Mucosa of descending colon (tissue), 3 donors: Measurements from ENCODE around the gene INPP4B. TPM values are rescaled to one million over a fixed set of nuclear protein-coding genes. Genes with fewer than 3 reads are reported as not detected.
A peak's percentile ranks its signal among the peaks of the same experiment; 100 is the strongest.

Experiments used
- ATAC-seq: fragments of 200-7000 bp; cut with Tn5 transposase; one replicate; pipeline ENCODE4 v1.9.1; 2020; ENCODE audit warnings: mild to moderate bottlenecking, moderate library complexity
- DNase-seq, 3 donors: peaks; one replicate each; pipeline ENCODE4 v3.0.0-alpha.2; 2020
- H3K36me3 ChIP-seq: fragments of 200-600 bp; one replicate; pipeline ENCODE4 v1.8.0; 2021; ENCODE audit warnings: low read depth, mild to moderate bottlenecking
- H3K4me1 ChIP-seq: fragments of 200-600 bp; one replicate; pipeline ENCODE4 v1.8.0; 2021; ENCODE audit warnings: low read depth, mild to moderate bottlenecking
- H3K4me3 ChIP-seq: fragments of 200-600 bp; one replicate; pipeline ENCODE4 v1.8.0; 2021; ENCODE audit warnings: mild to moderate bottlenecking
- H3K9me3 ChIP-seq: fragments of 200-600 bp; one replicate; pipeline ENCODE4 v1.8.0; 2021; ENCODE audit warnings: mild to moderate bottlenecking
- intact Hi-C, 2 donors: fragments of 100-400 bp; cut with DNase I in 1 of 2; cut with micrococcal nuclease in 1 of 2; formaldehyde crosslinking; loops; one replicate each; pipeline versions ENCODE4 v1.11.0 to v1.11.1; 2022; cut with DNase I, micrococcal nuclease
- total RNA-seq, 3 donors: library from RNA; stranded (reverse); fragmentation: NEBNext Ultra II Directional in 2 of 3; extraction: Animal tissue kit (Norgen Biotek cat#: 25700) in 2 of 3; gene quantifications; one replicate each; pipeline versions ENCODE4 v1.2.1 to v1.2.4, GENCODE V29; 2021 to 2023
- TF ChIP-seq, protein P1 (sequence below): fragments of 200-600 bp; IDR thresholded peaks from one replicate; pipeline ENCODE4 v1.8.0; 2022; ENCODE audit warnings: antibody characterized with exemption, mild to moderate bottlenecking
- donor health status: DM: no; HTN: no; CAD: no; lungs with moderate emphysema.
- donor health status: DM: no; HTN: no; CAD: no.
- donor health status: DM: no; HTN: yes; CAD: no.

INPP4B gene
- total RNA-seq, 3 donors from 2014 or later, result 22.2 to 27.3 (median 24.1) TPM

DNA sequence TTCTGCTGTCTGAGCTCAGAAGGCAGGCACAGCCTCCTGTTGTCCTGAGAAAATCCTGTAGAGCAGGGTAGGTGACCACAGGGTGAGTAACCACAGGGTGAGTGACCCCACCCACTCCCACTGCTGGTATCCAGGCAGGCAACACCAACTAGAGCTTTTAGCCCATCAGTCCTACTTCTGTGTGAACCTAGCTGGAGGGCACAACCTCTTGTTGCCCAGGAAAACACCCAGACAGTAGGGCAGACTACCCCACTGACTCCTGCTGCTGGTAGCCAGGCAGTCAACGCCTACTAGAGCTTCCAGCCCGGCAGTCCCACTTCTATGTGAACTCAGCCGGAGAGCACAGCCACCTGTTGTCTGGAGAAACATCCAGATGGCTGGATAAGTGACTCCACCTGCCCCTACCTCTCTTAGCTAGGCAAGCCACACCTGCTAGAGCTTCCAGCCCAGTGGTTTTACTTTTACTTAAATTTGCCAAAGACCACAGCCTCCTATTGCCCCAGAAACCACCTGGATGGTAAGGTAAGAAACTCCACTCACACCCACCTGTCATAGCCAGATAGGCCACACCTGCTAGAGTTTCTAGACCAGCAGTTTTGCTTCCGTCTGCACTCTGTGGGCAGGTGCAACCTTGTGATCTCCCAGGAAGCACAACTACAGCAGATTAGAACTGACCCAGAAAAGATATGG is 371.6 kb downstream of the INPP4B start:
- ATAC-seq (peak; percentile 77), DNase-seq (no peak)
- no peaks in the 10 kb centered on the region for H3K9me3 ChIP-seq
- H3K4me1 ChIP-seq, result no peaks in the 10 kb centered on the region
- TF ChIP-seq, protein P1, sequence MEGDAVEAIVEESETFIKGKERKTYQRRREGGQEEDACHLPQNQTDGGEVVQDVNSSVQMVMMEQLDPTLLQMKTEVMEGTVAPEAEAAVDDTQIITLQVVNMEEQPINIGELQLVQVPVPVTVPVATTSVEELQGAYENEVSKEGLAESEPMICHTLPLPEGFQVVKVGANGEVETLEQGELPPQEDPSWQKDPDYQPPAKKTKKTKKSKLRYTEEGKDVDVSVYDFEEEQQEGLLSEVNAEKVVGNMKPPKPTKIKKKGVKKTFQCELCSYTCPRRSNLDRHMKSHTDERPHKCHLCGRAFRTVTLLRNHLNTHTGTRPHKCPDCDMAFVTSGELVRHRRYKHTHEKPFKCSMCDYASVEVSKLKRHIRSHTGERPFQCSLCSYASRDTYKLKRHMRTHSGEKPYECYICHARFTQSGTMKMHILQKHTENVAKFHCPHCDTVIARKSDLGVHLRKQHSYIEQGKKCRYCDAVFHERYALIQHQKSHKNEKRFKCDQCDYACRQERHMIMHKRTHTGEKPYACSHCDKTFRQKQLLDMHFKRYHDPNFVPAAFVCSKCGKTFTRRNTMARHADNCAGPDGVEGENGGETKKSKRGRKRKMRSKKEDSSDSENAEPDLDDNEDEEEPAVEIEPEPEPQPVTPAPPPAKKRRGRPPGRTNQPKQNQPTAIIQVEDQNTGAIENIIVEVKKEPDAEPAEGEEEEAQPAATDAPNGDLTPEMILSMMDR, result no peak
- no peaks in the 10 kb centered on the region for H3K36me3 ChIP-seq
- H3K4me3 ChIP-seq, result no peak overlapping the region
- intact Hi-C loops, result no loop called here

DNA sequence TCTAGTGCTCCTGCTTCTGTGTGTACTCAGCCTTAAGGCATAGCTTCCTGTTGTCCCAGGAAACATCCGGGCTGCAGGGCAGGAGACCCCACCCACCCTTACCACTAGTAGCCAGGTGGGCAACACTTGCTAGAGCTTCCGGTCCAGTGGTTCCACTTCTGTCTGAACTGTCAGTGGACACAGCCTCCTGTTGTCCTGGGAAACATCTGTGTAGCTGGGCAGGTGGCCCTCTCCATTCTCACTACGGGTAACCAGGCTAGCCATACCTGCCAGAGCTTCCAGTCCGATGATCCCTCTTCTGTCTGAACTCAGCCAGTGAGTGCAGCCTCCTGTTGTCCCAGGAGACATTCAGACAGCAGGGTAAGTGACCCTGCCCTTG is 372.2 kb downstream of the INPP4B start:
- TF ChIP-seq, protein P1, result no peak
- DNase-seq (no peak), ATAC-seq (peak; percentile 29)
- intact Hi-C loops, result no loop called here
- Histone ChIP-seq H3K9me3 (no peaks in the 10 kb centered on the region), H3K36me3 (no peaks in the 10 kb centered on the region), H3K4me3 (no peak overlapping the region), H3K4me1 (no peaks in the 10 kb centered on the region)

DNA sequence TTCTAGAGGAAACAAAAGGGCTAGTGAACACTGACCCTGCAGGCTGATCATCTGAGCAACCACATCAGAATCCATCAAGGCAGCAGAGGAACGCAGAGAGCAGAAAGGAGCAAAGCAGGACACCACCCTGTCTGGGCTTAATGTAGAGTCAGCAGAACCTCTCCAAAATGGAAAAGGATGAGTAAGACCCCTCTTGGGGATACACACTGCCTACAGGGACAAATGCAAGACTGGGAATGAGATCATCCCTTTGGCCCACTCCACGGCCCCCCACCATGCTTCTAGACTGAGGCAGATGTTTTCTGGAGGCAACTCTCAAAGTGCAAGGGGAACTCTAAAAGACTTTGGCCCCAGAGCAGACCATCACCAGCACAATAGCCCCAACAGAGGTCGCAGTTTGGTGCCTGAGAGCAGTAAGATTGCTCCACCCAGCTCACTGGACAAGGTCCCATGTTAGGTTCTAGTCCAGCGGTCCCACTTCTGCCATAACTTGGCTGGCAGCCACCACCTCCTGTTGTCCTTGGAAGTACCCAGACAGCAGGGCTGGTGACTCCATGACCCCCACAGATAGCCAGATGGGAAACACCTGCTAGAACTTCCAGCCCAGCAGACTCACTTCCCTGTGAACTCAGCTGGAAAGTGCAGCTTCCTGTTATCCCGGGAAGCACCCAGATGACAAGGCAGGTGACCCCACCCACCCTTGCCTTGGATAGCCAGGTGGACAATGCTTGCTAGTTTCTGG is 372.7 kb downstream of the INPP4B start:
- H3K36me3 ChIP-seq, result no peaks in the 10 kb centered on the region
- ATAC-seq (peak; percentile 75), DNase-seq (peak in 1 of 3 donors; percentile 19)
- no peaks in the 10 kb centered on the region for H3K9me3 ChIP-seq
- intact Hi-C loops, result no loop called here
- TF ChIP-seq, protein P1, result no peak
- H3K4me1 ChIP-seq, result no peaks in the 10 kb centered on the region
- no peak overlapping the region for H3K4me3 ChIP-seq

DNA sequence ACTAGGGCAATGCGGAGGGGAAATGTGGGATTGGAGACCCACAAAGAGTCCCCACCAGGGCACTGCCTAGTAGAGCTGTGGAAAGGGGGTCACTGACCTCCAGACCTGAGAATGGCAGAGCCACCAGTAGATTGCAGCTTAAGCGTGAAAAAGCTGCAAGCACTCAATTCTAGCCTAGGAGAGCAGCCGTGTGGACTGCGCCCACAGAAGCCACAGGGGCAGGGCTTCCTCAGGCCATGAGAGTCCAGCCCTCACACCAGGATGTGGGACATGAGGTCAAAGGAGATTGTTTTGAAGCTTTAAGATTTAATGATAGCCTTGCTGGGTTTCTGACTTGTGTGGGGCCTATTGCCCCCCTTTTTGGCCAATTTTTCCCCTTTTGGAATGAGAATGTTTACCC is 379.0 kb downstream of the INPP4B start:
- no peaks in the 10 kb centered on the region for H3K4me1 ChIP-seq
- H3K4me3 ChIP-seq, result no peak overlapping the region
- no peaks in the 10 kb centered on the region for H3K9me3 ChIP-seq
- ATAC-seq (no peak), DNase-seq (no peak)
- H3K36me3 ChIP-seq, result no peaks in the 10 kb centered on the region
- intact Hi-C loops, result no loop called here
- TF ChIP-seq, protein P1, result no peak

DNA sequence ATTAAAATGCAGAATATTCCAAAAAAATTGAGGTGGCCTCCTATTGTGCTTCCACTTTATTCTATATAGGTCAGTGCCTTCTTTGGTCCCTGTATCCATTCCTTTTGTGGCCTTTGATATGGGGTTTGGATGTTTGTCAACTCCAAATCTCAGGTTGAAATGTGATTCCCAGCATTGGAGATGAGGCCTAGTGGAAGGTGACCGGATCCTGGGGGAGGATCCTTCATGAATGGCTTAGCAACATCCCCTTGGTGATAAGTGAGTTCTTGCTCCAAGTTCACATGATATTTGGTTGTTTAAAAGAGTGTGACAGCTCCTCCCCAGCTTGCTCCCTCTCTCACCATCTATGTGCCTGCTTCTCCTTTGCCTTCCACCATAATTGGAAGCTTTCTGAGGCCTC is 380.6 kb downstream of the INPP4B start:
- no peaks in the 10 kb centered on the region for H3K36me3 ChIP-seq
- no peak overlapping the region for H3K4me3 ChIP-seq
- no peaks in the 10 kb centered on the region for H3K9me3 ChIP-seq
- TF ChIP-seq, protein P1, result no peak
- DNase-seq (no peak), ATAC-seq (no peak)
- no peaks in the 10 kb centered on the region for H3K4me1 ChIP-seq
- intact Hi-C loops, result no loop called here
